HK-2 (cell line): ENCODE results near the gene MMP24.
"Not testable (repeated sequence)": the region's sequence is repeated elsewhere in the genome, so short reads cannot be mapped to it uniquely, and the experiment has no call there.

Experiments
- DNase-seq: peaks from one replicate; pipeline ENCODE4 v3.0.0-alpha.2; 2018; ENCODE audit not compliant: unreplicated experiment

Gene MMP24

GRCh38 chr20:35311409-35311808 lies 84.9 kb downstream of the MMP24 start:
- DNase-seq, result peak; percentile 82

GRCh38 chr20:35311822-35312221 lies 85.3 kb downstream of the MMP24 start:
- no peak for DNase-seq

GRCh38 chr20:35312318-35312717 lies 85.8 kb downstream of the MMP24 start:
- peak; percentile 83 for DNase-seq

GRCh38 chr20:35314816-35315631 lies 88.5 kb downstream of the MMP24 start:
- DNase-seq, result no peak

- not testable (repeated sequence) for DNase-seq
Observed at GRCh38 chr20:35315632-35316020, 89.1 kb downstream of the MMP24 start.

- DNase-seq, result no peak
Observed at GRCh38 chr20:35316086-35316485, 89.6 kb downstream of the MMP24 start.

- no peak for DNase-seq
Observed at GRCh38 chr20:35317416-35318210, 91.1 kb downstream of the MMP24 start.

- peak; percentile 90 for DNase-seq
Observed at GRCh38 chr20:35318502-35319157, 92.1 kb downstream of the MMP24 start.

GRCh38 chr20:35319192-35319870 lies 92.8 kb downstream of the MMP24 start:
- peak; percentile 76 for DNase-seq

- no peak for DNase-seq
Observed at GRCh38 chr20:35319871-35320197, 93.3 kb downstream of the MMP24 start.

GRCh38 chr20:35320396-35321126 lies 94.1 kb downstream of the MMP24 start:
- DNase-seq, result peak; percentile 87

GRCh38 chr20:35325401-35325800 lies 98.9 kb downstream of the MMP24 start:
- DNase-seq, result no peak

GRCh38 chr20:35326021-35326739 lies 99.7 kb downstream of the MMP24 start:
- DNase-seq, result no peak
